HG03045 (cell line): ENCODE data around the gene RDH11.
"Not testable (repeated sequence)": the region's sequence is repeated elsewhere in the genome, so short reads cannot be mapped to it uniquely, and the experiment has no call there.

Experiments
- ATAC-seq: cut with Tn5 transposase; IDR thresholded peaks from one replicate; pipeline ENCODE4 v1.9.1; 2021; ENCODE audit warnings: mild to moderate bottlenecking, moderate library complexity; ENCODE audit not compliant: unreplicated experiment

RDH11 gene, protein sequence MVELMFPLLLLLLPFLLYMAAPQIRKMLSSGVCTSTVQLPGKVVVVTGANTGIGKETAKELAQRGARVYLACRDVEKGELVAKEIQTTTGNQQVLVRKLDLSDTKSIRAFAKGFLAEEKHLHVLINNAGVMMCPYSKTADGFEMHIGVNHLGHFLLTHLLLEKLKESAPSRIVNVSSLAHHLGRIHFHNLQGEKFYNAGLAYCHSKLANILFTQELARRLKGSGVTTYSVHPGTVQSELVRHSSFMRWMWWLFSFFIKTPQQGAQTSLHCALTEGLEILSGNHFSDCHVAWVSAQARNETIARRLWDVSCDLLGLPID

DNA sequence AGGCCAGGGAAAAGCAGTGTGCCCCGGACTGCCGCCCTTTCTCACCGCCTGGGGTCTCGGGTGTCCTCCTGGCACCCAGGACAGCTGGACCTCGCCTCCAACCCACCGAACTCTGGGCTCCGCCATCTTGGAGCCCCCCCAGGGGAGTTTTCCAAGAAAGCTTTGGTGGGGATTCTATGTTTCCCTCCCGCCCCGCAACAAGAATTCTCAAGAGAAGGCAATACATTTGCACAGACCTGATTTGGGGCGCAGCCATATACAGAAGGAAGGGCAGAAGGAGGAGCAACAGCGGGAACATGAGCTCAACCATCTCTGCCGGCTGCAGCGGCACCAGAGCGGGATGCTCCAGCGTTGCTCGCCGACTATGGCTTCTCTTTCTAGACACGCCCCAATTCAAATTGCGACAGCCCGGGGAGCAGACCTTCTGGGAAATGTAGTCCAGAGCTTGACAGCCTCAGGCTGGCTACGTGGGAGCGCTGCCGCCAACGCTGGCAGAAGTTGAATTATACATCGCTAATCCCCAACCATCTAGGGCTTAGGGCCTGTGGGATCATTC is at the start of gene RDH11:
TSS of gene RDH11 (minus strand) at position 371 of the 556 bp plus-strand sequence. CDS start at position 310, 61 bp downstream.
- peak; percentile 88 for ATAC-seq

DNA sequence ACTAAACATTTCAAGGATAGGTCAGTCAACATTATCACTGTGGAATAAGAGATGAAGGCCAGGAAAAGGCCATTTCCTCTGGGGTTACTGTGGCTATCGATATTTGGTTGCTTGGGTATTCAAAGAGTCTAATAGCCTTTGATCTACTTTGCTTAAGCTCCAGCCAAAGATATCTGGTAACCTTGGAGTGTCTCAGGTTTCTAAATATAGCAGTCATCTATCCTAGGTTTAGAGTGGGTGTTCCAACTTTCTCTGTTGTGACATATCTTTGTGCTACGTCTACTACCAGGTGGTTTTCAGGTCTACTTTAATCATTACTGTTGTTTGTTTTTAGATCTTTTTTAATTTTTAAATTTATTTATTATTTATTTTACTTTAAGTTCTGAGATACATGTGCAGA is 48.5 kb upstream of the RDH11 start:
- no peak for ATAC-seq

DNA sequence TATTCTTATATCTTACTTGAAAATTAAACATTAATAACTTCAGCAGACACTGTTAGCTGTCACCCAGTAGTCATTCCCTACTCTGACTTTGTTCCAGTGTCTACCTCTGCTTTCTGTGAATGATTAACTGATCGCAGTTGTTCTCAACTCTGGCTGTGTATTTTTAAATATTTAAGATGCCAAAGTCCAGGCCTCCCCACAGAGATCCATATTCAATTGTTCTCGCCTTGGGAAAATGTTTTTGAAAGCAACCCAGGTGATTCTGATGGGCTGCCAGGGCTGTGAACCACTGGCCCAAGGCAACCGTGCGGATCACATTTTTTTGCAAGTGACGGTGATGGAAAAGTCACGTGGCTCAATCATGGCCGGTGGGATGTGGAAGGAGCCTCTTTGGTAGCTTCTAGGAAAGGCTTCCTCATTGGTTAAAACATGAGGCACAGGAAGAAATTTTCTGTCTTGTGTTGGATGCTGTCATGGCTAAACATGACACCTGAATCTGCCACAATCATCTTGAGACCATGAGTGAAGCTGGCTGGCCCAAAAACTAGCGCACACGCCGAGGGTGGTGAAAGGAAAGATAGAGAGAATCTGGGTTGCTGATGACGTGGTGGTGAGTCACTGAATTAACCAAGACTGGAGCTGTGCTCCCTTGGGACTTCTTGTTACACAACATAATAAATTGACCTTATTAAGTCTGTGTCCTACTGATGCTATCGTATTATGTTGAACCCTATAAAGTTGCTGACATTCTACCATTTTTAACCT is 43.4 kb upstream of the RDH11 start:
- ATAC-seq: no peak

DNA sequence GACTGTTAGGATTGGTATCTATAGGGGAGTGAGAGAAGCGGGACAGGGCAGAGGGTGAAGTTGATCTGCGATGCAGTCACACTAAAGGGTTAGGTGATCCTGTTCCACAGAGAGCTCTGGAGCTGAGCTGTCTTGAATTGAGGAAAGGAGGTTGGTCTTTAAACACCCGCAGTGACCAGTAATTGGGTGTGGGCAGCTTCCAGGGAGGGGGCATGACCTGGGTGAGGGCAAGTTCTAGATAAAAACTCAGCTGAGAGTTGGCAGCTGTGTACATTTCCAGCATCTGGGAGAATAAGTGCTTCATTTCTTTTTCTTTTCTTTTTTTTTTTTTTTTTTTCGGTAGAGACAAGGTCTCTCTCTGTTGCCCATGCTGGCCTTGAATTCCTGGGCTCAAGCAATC is 41.2 kb upstream of the RDH11 start:
- ATAC-seq: no peak

DNA sequence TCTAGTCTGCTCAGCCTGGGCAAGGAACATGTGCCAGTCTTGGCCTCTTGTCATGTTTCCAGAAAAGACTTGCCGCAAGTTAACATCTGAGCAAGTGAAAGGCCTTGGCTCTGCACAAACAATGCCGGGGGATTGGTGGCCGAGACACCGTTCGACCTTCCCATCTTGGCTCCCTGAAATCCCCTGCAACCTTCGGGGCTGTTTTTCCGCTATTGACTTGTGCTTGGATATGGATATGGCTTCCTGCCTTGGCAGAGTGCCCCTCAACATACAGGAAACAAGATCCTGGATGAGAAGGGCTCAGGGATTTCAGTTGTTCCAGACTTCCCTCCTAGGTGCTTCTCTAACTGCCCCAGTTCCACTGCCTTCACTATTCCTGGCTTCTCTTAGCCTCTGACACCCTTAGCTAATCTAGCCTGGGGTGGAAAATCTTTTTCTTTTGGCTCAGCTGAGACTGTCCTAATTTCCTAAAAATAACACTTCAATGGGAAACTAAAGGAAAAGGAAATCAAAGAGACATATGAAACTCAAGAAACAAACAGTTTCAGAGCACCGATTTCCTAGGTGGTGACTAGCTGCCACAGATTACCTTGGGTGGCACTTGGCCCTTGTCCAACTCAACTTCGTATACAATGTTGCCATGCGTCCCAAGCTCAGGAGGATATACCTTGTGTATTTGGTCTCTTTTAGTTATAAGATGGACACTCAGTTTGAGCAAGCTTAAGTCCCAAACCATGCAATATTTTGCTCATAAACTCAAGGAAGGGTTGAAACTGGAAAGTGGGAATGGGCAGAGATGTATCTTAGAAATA is 40.0 kb upstream of the RDH11 start:
- no peak for ATAC-seq

DNA sequence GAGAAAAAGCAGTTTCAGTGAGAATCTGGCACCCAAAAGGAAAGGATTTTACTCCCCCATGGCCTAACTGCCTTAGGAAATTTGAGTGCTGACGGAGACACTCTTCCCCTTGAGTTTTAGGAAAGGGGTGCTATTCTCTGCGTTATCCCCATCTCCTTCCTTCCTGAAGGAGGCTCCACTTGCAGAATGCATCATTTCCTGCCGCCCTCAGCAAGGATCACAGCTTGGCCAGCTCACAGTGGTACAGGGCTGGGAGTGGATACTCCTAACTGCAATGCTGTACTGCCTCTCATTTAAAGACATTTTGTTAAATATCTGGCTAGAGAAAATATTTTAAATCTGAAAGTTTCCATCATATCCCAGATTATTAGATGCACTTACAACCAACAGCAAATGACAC is 39.1 kb upstream of the RDH11 start:
- ATAC-seq: no peak

DNA sequence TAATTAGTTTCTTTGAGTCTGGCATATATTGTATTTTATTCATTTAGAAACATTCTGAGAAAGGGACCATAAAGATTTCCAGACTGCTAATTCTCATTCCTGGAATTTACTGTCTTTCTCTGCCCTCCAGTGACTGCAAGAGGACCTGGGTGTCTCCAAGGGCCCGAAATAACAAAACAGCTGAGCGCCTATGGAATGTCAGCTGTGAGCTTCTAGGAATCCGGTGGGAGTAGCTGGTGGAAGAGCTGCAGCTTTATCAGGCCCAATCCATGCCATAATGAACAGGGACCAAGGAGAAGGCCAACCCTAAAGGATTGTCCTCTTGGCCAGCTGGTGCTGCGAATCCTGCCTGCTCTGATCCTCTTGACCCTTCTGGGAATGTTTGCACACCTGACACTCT is 38.1 kb upstream of the RDH11 start:
- ATAC-seq: no peak

DNA sequence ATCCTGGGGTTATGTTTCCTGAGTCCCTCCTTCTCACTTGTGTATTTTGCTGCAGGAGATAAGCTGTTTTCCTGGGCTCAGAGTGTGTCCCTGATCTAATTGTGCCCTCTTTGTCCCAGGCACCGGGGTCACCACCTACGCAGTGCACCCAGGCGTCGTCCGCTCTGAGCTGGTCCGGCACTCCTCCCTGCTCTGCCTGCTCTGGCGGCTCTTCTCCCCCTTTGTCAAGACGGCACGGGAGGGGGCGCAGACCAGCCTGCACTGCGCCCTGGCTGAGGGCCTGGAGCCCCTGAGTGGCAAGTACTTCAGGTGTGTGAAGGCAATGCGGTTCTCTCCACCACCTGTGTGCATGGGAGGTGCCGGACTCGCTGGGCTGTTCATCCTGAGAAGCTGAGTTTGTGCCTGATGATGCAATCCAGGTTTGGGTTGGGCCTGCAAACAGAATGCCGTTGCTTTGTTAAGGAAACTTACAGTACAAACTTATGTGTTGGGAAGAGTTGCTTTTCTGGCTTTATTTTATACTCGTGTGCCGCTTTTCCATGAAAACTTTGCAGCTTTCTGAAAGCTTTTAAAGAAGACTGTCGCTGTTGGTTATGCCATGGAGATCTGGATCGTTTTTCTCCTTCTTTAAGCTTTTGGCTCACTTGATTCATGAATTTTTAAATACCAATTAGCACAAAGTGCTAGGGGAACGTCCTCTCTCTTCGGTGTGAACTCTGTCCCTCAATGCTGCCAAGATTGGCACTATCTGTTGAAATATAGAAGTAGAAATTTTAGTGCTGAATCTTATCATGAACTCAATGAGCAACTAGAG is 33.7 kb upstream of the RDH11 start:
- ATAC-seq: no peak

DNA sequence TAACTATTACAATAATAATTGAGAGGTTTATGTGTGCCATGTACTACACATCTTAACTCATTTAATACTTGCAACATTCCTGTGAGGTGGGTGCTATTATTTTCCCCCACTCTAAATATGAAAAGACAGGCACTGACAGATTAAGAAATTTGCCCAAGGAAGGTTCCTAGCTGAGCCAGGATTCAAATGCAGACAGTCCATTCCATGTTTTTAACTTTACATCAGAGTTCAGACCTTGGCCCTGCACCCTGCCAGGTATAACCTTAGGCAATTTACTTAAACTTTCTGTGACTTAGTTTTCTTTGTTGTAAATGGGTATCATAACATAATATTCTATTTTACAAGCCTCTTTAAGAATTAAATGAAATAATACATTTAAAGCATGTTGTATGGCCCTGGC is 32.7 kb upstream of the RDH11 start:
- no peak for ATAC-seq

DNA sequence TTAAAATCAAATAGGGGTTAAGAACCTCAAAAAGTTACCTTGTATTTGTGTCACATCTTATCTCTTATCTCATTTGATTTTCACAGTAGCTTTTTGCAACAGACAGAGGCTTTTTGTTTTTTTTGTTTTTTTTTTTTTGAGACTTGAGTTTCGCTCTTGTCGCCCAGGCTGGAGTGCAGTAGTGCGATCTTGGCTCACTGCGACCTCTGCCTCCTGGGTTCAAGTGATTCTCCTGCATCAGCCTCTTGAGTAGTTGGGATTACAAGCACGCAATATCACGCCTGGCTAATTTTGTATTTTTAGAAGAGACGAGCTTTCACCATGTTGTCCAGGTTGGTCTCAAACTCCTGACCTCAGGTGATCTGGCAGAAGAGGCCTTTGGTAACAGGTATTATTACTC is 31.8 kb upstream of the RDH11 start:
- no peak for ATAC-seq

DNA sequence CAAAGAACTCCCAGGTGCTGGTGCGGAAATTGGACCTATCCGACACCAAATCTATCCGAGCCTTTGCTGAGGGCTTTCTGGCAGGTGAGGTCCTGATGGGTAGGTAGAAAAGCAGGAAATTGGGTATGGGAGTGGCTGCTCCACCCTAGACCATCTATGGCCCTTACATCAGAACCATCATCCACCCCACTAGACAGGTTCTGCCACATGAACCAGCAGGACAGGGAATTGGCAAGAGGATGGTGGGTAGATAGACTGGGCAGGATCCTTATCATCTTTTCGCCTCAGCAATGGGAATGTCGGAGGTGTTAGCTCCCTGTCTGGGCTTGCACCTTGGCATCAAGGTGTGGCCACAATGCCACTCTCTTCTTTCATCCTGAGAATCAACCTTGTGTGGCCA is 29.6 kb upstream of the RDH11 start:
- no peak for ATAC-seq

DNA sequence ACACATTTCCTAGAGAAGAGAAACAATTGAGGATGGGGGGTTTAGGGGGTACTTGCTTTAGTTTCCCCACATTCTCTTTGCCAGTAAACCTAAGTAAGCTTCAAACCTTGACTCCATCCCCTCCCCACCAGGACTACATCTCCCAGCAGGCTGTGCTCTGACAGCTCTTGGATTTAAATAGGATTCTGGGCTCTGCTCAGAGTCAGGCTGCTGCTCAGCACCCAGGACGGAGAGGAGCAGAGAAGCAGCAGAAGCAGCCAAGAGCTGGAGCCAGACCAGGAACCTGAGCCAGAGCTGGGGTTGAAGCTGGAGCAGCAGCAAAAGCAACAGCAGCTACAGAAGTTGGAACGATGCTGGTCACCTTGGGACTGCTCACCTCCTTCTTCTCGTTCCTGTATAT is 26.7 kb upstream of the RDH11 start:
- ATAC-seq: no peak

DNA sequence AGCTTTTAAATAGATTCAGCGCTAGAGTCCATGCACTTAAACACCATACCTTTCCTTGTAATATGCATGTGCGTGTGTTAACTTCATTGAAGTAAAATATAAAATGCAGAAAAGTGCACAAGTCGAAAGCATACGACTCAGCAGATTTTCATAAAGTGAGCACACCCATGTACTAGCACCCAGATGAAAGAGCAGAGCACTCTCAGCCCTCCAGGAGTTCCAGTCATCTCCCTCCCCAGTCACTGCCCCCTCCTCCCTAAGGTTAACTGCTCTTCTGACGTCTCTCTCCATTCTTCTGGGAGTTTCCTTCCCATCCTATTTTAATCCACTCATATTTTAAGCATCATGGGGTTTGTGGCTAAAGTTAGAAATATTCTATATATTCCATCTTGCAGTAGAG is 26.3 kb upstream of the RDH11 start:
- no peak for ATAC-seq

DNA sequence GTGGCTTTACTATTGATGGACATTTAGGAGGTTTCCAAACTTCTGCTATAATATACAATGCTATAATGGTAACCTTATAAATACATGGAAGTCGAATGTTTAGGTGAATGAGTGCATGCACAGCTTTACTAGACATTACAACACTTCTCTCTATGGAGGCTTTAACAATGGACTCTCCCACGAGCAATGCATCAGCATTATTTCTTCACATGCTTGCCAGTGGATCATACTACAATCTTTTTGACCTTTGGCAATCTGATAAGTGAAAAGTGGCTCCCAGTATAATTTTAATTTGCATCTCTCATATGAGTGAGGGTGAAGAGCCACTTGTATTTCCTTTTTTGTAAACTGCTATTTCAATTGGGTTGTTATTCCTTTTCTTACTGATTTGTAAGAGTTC is 24.3 kb upstream of the RDH11 start:
- no peak for ATAC-seq

DNA sequence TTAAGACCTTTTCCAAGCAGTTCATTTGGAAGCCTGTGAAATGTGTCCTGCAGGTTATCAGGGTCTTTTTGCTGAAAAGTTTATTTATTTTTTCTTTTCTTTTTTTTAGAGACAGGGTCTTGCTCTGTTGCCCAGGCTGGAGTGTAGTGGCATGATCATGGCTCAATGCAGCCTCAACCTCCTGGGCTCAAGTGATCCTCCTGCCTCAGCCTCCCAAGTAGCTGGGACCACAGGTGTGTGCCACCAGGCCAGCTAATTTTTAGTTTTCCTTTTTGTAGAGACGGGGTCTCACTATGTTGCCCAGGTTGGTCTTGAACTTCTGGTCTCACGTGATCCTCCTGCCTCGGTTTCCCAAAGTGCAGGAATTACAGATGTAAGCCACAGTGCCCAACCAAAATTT is 23.8 kb upstream of the RDH11 start:
- not testable (repeated sequence) for ATAC-seq

DNA sequence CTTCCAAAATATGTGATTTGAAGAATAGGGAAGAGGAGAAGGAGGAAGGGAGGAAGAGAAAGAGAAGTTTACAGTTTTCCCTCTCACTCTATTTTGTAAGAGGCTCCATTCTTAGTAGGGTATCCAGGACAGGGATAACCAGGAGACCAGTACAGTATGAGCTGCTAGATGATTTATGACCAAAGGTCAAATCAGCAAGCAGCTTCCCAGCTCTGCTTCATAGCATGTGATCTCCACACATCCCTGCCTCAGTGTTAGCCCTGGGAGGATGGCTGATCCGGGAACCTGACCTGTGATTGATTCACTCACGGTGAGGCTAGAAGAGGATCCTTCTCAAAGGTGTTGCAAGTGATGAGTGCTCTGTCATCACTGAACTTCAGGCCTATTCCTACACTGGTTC is 22.7 kb upstream of the RDH11 start:
- no peak for ATAC-seq

DNA sequence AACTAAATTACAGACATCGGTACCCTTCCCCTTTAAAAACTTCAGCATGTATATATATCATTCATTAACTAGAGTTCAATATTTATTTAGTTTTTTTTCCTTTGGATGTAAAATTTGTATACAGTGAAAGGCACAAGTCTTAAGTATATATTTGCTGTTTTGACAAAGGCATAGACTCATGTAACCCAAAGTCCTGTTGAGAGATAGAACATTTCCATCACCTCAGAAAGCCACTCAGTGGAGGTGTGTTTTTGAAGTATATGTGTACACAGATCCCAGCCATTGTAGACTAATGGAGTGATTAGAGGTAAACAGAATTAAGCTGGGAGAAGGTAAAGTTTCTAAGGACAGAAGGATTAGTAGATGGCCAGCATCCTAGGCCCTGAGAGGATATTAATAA is 21.5 kb upstream of the RDH11 start:
- ATAC-seq: no peak

DNA sequence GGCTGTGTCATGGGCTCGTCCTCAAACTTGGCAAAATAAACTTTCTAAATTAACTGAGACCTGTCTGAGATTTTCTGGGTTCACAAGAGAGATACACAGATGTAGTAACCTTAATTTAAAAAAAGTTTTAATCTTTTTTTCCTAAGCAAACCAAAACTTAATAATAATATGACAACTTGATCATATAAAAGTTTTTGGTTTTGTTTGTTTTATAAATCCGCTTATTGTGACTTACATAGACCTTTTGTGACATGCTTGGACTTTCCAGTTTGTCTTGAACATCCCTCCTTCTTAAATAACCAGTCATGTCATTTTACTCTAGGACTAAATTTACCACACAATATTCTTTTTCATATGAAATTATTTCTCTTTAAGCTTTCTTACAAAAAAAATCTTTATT is 14.6 kb upstream of the RDH11 start:
- no peak for ATAC-seq

DNA sequence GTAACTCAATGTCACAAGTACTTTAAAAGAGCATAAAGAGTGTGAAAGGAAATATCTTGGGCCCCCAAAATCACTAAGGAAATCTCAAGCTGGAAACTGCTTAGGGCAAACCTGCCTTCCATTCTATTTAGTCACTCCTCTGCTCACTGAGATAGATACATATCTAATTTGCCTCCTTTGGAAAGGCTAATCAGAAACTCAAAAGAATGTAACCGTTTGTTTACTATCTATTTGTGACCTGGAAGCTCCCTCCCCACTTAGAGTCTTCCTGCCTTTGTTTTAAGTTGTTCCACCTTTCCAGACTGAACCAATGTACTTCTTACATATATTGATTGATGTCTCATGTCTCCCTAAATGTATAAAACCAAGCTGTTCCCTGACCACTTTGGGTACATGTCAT is 14.2 kb upstream of the RDH11 start:
- ATAC-seq: not testable (repeated sequence)

DNA sequence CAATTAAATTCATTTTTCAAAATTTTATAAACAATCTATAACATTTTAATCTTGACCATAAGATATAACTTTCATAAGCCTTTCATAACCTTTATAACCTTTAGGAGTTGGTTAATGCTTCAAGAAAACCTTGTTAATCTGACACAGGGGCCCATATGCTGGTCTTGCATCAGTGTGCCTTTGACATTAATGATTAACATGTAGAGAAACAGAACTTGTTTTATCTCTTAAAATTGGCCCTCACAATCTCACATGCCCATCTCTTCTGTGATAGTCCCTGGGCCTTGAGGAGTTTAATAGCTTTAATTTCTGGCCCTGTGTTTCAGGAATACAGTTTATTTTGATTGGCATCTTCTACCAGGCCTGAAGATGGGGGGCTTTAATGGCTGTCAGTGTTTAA is 13.8 kb upstream of the RDH11 start:
- ATAC-seq: not testable (repeated sequence)

DNA sequence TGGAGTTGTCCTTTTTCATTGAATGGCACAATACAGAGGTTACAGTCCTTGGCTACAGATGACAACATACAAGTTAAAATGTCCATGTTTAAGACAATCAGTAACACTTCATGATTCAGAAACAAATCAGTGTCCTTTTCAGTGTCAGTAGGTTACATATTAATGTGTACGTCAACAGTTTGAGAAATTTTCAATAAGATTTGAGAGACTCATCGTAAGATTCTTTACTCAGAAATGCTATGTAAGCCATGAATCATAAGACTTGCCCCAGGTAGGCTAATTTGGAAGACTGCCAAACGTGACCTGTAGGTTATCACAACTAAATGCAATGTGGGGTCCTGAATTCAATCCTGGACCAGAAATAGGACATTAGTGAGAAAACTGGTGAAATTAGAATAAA is 9.6 kb upstream of the RDH11 start:
- ATAC-seq: no peak
